ENCODE data around the gene MYO9B. TPM values are rescaled to one million over a fixed set of nuclear protein-coding genes. Genes with fewer than 3 reads are reported as not detected.

The MYO9B gene
- total RNA-seq, 1 donor from 2014 or later, result 137 TPM

- Histone ChIP-seq H3K4me1 (peaks cover 10% of the 10 kb centered on the region), H3K4me3 (no peak overlapping the region), H3K27me3 (no peaks in the 10 kb centered on the region), H3K9me3 (no peaks in the 10 kb centered on the region), H3K27ac (peak overlapping the region; percentile 42), H3K36me3 (peaks cover 13% of the 10 kb centered on the region)
- TF ChIP-seq CTCF (IDR thresholded peaks at IDR 0.05), result no peak
- peak; percentile 70 for ATAC-seq
- DNase-seq, result no peak
- intact Hi-C loops (cut with DNase I), result no loop called here
Observed at GRCh38 chr19:17113127-17113785, 37.7 kb downstream of the MYO9B start.

- intact Hi-C loops (cut with DNase I), result no loop called here
- Histone ChIP-seq H3K27me3 (no peaks in the 10 kb centered on the region), H3K4me3 (no peak overlapping the region), H3K36me3 (peaks cover 16% of the 10 kb centered on the region), H3K4me1 (peaks cover 1% of the 10 kb centered on the region), H3K27ac (no peak overlapping the region), H3K9me3 (no peaks in the 10 kb centered on the region)
- ATAC-seq (no peak), DNase-seq (no peak)
- TF ChIP-seq CTCF (IDR thresholded peaks at IDR 0.05), result no peak
Observed at GRCh38 chr19:17114414-17114831, 38.8 kb downstream of the MYO9B start.

GRCh38 chr19:17116996-17117702 is 41.6 kb downstream of the MYO9B start:
- no peaks in the 10 kb centered on the region for H3K4me1 ChIP-seq
- H3K27ac ChIP-seq, result no peak overlapping the region
- no peak for TF ChIP-seq CTCF (IDR thresholded peaks at IDR 0.05)
- no peak for ATAC-seq
- peaks cover 11% of the 10 kb centered on the region for H3K36me3 ChIP-seq
- H3K27me3 ChIP-seq, result no peaks in the 10 kb centered on the region
- DNase-seq, result no peak
- intact Hi-C loops (cut with DNase I), result no loop called here
- H3K4me3 ChIP-seq, result no peak overlapping the region
- no peaks in the 10 kb centered on the region for H3K9me3 ChIP-seq

- no peaks in the 10 kb centered on the region for H3K27me3 ChIP-seq
- peaks cover 7% of the 10 kb centered on the region for H3K36me3 ChIP-seq
- no peak for TF ChIP-seq CTCF (IDR thresholded peaks at IDR 0.05)
- DNase-seq, result no peak
- intact Hi-C loops (cut with DNase I), result no loop called here
- H3K27ac ChIP-seq, result no peak overlapping the region
- H3K4me3 ChIP-seq, result no peak overlapping the region
- H3K9me3 ChIP-seq, result no peaks in the 10 kb centered on the region
- H3K4me1 ChIP-seq, result no peaks in the 10 kb centered on the region
- ATAC-seq, result no peak
Observed at GRCh38 chr19:17118957-17119356, 43.4 kb downstream of the MYO9B start.

- H3K9me3 ChIP-seq, result no peaks in the 10 kb centered on the region
- peaks cover 7% of the 10 kb centered on the region for H3K36me3 ChIP-seq
- no peak overlapping the region for H3K4me3 ChIP-seq
- no peak overlapping the region for H3K27ac ChIP-seq
- H3K4me1 ChIP-seq, result peaks cover 21% of the 10 kb centered on the region
- ATAC-seq, result no peak
- TF ChIP-seq CTCF (IDR thresholded peaks at IDR 0.05), result no peak
- intact Hi-C loops (cut with DNase I), result no loop called here
- no peak for DNase-seq
- no peaks in the 10 kb centered on the region for H3K27me3 ChIP-seq
Observed at GRCh38 chr19:17121736-17122293, 46.2 kb downstream of the MYO9B start.
